GM18858 (cell line): ENCODE results near the gene HCK.

ENCODE experiments used
- ATAC-seq: cut with Tn5 transposase; IDR thresholded peaks from one replicate; pipeline ENCODE4 v1.9.1; 2021; ENCODE audit not compliant: unreplicated experiment

The HCK gene

GRCh38 chr20:32057656-32058184, 5.7 kb downstream of the HCK start:
- ATAC-seq = no peak

- no peak for ATAC-seq
Observed at GRCh38 chr20:32059189-32059588, 7.1 kb downstream of the HCK start.

GRCh38 chr20:32062776-32063170, 10.7 kb downstream of the HCK start:
- ATAC-seq = no peak

GRCh38 chr20:32063695-32064094, 11.7 kb downstream of the HCK start:
- no peak for ATAC-seq

GRCh38 chr20:32064667-32065066, 12.6 kb downstream of the HCK start:
- ATAC-seq = no peak

GRCh38 chr20:32067234-32067821, 15.3 kb downstream of the HCK start:
- ATAC-seq = no peak

- no peak for ATAC-seq
Observed at GRCh38 chr20:32068174-32068573, 16.1 kb downstream of the HCK start.

GRCh38 chr20:32069711-32070110, 17.7 kb downstream of the HCK start:
- no peak for ATAC-seq

GRCh38 chr20:32070282-32070681, 18.2 kb downstream of the HCK start:
- no peak for ATAC-seq

- ATAC-seq = no peak
Observed at GRCh38 chr20:32070690-32071213, 18.7 kb downstream of the HCK start.

- ATAC-seq = no peak
Observed at GRCh38 chr20:32071395-32072167, 19.5 kb downstream of the HCK start.

GRCh38 chr20:32072168-32072750, 20.2 kb downstream of the HCK start:
- ATAC-seq = no peak

- ATAC-seq = no peak
Observed at GRCh38 chr20:32075534-32075933, 23.5 kb downstream of the HCK start.

- no peak for ATAC-seq
Observed at GRCh38 chr20:32077190-32077589, 25.1 kb downstream of the HCK start.

- ATAC-seq = no peak
Observed at GRCh38 chr20:32078322-32078721, 26.3 kb downstream of the HCK start.

- ATAC-seq = no peak
Observed at GRCh38 chr20:32078791-32079190, 26.7 kb downstream of the HCK start.

GRCh38 chr20:32079655-32080109, 27.6 kb downstream of the HCK start:
- no peak for ATAC-seq

- ATAC-seq = no peak
Observed at GRCh38 chr20:32080783-32081182, 28.7 kb downstream of the HCK start.

- ATAC-seq = no peak
Observed at GRCh38 chr20:32083469-32083868, 31.4 kb downstream of the HCK start.

GRCh38 chr20:32087070-32087469, 35.0 kb downstream of the HCK start:
- no peak for ATAC-seq

- ATAC-seq = no peak
Observed at GRCh38 chr20:32088759-32089158, 36.7 kb downstream of the HCK start.
